ENCODE measurements around the gene CCDC12. TPM values are rescaled to one million over a fixed set of nuclear protein-coding genes. Genes with fewer than 3 reads are reported as not detected.
A peak's percentile ranks its signal among the peaks of the same experiment; 100 is the strongest.

Gene CCDC12
- total RNA-seq, 1 donor from 2014 or later, result 66.2 TPM

DNA sequence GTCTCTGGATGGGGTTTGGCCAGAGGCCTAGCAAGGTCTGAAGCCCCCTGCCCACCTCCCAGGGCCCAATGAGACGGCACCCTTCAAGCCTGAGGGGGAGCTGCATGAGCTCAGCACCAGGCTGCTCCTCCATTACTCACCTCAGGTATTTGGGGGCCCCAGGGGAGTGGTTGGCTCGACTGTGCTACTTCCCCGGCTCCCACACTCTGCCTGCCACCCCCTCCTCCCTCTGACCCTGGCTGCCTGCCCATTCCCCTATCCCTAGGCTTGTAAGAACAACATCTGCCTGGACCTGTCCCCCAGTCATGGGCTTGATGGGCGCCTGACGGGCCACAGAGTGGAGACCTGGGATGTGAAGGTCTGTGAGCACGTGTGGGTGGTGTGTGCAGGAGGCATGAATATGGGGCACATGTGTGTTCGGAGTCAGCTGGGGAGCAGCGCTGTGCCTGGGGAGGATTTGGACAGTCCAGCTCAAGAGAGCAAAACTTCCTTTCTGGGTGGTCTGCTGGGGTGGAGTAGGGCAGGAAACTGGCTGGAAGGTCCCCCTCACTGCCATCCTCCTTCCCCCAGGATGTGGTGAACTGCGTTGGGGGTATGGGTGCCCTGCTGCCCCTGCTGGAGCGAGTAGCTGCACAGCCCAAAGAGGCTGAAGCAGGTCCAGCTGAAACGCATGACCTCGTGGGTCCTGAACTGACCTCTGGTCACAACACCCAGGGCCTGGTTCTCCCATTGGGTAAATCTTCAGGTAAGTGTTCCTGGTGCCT lies 20.3 kb upstream of the CCDC12 start:
- Mint-ChIP-seq H3K9me3 (no peaks in the 10 kb centered on the region), H3K36me3 (ENCODE audit: low read depth) (peaks cover 39% of the 10 kb centered on the region), H3K27me3 (no peaks in the 10 kb centered on the region), H3K4me1 (peaks cover 10% of the 10 kb centered on the region), H3K4me3 (no peak overlapping the region), H3K27ac (no peak overlapping the region)
- intact Hi-C loops (cut with micrococcal nuclease), result loop anchor here (5.0 kb wide), 1 partner anchor 130 kb away; no protein-coding TSS in a partner anchor
- DNase-seq, result no peak

DNA sequence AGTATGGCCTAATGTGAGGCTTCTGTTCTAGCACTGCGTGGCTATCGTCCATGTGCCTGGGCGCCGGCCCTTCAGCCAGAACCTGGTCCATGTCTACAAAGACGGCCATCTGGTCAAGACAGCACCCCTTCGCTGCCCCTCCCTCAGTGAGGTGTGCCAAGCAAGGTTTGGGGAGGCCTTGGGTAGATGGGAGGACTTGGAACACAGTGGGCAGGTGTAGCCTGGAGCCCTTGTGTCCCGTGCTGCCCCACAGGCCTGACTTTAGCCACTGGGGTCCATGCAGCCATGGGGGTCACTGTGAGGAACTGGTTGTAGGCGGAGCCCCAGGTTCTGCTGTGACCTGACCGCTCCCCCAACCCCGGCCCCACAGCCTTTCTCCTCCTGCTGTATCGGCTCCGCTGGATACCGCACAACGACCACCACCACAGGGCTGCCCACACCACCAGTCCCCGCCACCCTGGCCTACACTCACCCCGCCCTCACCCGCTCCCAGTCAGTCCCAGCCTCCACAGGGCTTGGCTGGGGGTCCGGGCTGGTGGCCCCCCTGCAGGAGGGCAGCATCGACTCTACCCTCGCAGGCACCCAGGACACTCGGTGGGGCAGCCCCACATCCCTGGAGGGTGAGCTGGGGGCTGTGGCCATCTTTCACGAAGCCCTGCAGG lies 19.5 kb upstream of the CCDC12 start:
- Mint-ChIP-seq H3K27me3 (no peaks in the 10 kb centered on the region), H3K4me1 (peaks cover 10% of the 10 kb centered on the region), H3K36me3 (ENCODE audit: low read depth) (peaks cover 39% of the 10 kb centered on the region), H3K4me3 (no peak overlapping the region), H3K27ac (no peak overlapping the region), H3K9me3 (no peaks in the 10 kb centered on the region)
- no peak for DNase-seq
- intact Hi-C loops (cut with micrococcal nuclease), result loop anchor here (5.0 kb wide), 1 partner anchor 129 kb away; no protein-coding TSS in a partner anchor

DNA sequence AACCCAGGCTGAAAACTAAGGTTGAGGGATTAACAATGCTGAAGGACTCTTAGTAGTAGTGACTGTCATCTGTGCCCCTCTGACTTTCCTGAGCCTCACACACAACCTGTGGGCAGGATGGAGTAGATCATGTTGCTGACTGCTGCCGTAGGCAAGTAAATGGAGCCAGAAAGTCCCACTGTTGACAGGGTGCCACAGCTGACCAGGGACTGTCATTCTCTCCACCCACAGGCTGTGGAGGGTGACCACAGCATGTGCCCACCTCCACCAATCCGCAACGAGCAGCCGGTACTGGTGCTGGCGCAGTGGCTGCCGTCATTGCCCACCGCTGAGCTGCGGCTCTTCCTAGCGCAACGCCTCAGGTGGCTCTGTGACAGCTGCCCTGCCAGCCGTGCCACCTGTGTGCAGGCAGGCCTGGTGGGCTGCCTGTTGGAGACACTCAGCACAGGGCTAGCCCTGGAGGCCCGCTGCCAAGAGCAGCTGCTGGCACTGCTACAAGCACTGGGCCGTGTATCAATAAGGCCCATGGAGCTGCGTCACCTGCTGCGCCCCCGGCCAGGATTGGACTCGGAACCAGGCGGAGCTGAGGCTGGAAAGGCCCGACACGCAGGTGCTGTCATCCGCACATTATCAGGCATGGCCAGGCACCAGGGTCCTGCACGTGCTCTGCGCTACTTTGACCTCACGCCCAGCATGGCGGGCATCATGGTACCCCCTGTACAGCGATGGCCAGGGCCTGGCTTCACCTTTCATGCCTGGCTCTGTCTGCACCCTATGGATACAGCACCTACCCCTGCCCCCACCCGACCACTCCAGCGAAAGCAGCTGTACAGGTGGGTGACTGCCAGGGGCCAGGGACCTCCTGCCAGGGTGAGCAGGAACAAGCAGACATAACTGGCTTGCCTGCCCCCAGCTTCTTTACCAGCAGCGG lies 18.5 kb upstream of the CCDC12 start:
- H3K27ac Mint-ChIP-seq, result no peak overlapping the region
- peaks cover 39% of the 10 kb centered on the region for H3K36me3 Mint-ChIP-seq (ENCODE audit: low read depth)
- DNase-seq, result no peak
- peaks cover 11% of the 10 kb centered on the region for H3K4me1 Mint-ChIP-seq
- no peaks in the 10 kb centered on the region for H3K9me3 Mint-ChIP-seq
- intact Hi-C loops (cut with micrococcal nuclease), result loop anchor here (5.0 kb wide), 1 partner anchor 128 kb away; no protein-coding TSS in a partner anchor
- no peaks in the 10 kb centered on the region for H3K27me3 Mint-ChIP-seq
- H3K4me3 Mint-ChIP-seq, result no peak overlapping the region

DNA sequence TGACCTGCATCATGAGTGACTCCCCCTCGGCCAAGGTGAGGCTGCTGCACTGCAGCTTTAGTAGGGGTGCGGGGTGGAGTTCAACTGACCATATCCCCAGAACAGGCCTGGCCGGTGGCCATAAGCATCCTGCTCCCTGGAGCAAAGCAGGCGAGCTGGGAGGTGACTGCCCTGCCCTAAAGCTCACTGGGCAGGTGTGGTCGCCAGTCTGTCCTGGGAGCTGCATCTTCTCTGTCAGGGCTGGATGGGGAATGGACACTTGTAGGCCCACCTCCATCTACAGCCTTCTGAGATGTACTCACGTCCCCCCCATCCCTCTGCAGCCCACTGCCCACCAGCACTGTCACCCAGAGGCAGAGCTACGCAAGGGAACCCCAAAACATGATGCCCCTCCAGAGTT lies 17.4 kb upstream of the CCDC12 start:
- no peak overlapping the region for H3K27ac Mint-ChIP-seq
- H3K36me3 Mint-ChIP-seq (ENCODE audit: low read depth), result peaks cover 45% of the 10 kb centered on the region
- intact Hi-C loops (cut with micrococcal nuclease), result no loop called here
- H3K4me1 Mint-ChIP-seq, result peaks cover 18% of the 10 kb centered on the region
- H3K9me3 Mint-ChIP-seq, result no peaks in the 10 kb centered on the region
- no peak overlapping the region for H3K4me3 Mint-ChIP-seq
- no peaks in the 10 kb centered on the region for H3K27me3 Mint-ChIP-seq
- DNase-seq, result no peak

DNA sequence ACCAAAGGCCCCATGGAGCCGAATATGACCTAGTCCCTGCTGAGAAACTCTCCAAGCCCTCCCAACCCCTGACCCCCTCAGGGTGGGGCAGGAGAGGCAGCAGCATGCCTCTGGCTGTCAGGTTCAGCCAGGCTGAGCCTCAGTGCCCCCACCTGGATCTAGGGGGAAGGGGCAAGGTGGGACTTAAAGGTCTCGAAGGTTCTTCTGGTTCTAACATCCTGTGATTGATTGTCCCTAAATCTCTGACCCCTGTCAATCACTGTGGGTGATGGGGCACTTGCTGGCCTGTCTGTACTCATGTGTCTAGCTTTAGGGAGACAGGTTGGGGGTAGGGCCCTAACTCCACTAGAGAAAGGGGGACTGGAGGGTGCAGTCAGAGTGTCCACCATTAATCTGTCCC lies 16.7 kb upstream of the CCDC12 start:
- DNase-seq, result no peak
- no peak overlapping the region for H3K4me3 Mint-ChIP-seq
- peaks cover 23% of the 10 kb centered on the region for H3K4me1 Mint-ChIP-seq
- peak overlapping the region; percentile 48 for H3K27ac Mint-ChIP-seq
- H3K9me3 Mint-ChIP-seq, result no peaks in the 10 kb centered on the region
- intact Hi-C loops (cut with micrococcal nuclease), result no loop called here
- H3K36me3 Mint-ChIP-seq (ENCODE audit: low read depth), result peaks cover 45% of the 10 kb centered on the region
- no peaks in the 10 kb centered on the region for H3K27me3 Mint-ChIP-seq

DNA sequence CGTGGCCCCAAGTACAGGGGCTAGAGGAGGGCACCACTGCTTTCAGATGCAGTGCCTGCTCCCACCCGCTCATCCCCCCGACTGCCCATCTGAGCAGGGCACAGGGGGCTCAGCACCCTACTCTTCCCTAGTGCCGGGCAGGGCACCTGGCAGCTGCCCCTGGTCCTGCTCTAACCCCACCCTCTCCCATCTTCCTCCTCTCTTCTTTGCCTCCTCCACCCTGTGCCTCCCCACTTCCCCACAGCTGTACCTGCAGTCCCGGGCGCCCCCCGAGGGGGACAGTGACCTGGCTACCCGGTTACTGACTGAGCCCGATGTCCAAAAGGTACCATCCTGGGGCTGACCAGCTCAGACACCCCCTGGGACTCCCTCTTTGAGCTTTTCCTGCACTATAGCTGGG lies 15.7 kb upstream of the CCDC12 start:
- Mint-ChIP-seq H3K27me3 (no peaks in the 10 kb centered on the region), H3K4me1 (peaks cover 32% of the 10 kb centered on the region), H3K4me3 (no peak overlapping the region), H3K27ac (peak overlapping the region; percentile 20), H3K36me3 (ENCODE audit: low read depth) (peaks cover 41% of the 10 kb centered on the region), H3K9me3 (no peaks in the 10 kb centered on the region)
- DNase-seq, result no peak
- intact Hi-C loops (cut with micrococcal nuclease), result no loop called here

DNA sequence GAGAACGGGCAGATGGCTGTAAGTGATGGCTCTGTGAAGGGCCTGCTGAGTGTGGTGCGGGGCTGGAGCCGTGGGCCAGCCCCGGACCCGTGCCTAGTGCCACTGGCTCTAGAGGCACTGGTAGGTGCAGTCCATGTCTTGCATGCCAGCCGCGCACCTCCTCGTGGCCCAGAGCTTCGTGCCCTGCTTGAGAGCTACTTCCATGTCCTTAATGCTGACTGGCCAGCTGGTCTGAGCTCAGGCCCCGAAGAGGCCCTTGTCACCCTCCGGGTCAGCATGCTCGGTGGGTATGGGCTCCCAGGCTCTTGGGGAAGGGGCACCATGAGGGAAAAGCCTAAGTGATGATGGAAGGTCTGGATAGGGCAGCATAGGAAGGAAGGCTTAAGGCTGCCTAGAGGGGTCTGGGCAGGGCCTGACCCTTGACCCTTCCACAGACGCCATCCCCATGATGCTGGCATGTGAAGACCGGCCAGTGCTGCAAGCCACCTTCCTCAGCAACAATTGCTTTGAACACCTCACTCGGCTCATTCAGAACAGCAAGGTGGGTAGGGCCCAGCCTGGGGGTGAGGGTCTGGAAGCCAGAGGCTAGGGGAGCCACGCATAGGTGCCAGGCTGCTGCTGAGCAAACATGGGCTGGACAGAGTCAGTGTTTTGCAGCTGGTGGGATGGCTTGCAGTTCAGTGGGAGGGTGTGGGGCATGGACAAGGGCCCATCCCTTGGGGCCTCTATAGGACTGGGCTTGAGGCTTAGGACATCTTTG lies 15.0 kb upstream of the CCDC12 start:
- H3K27ac Mint-ChIP-seq, result peak overlapping the region; percentile 24
- H3K4me1 Mint-ChIP-seq, result peaks cover 39% of the 10 kb centered on the region
- no peak for DNase-seq
- peaks cover 36% of the 10 kb centered on the region for H3K36me3 Mint-ChIP-seq (ENCODE audit: low read depth)
- no peaks in the 10 kb centered on the region for H3K27me3 Mint-ChIP-seq
- intact Hi-C loops (cut with micrococcal nuclease), result no loop called here
- no peaks in the 10 kb centered on the region for H3K9me3 Mint-ChIP-seq
- no peak overlapping the region for H3K4me3 Mint-ChIP-seq

- Mint-ChIP-seq H3K4me1 (peaks cover 46% of the 10 kb centered on the region), H3K27me3 (no peaks in the 10 kb centered on the region), H3K4me3 (no peak overlapping the region), H3K9me3 (no peaks in the 10 kb centered on the region), H3K36me3 (ENCODE audit: low read depth) (peaks cover 36% of the 10 kb centered on the region), H3K27ac (peak overlapping the region; percentile 62)
- no peak for DNase-seq
- intact Hi-C loops (cut with micrococcal nuclease), result no loop called here
Measured at GRCh38 chr3:46990573-46991374, 14.2 kb upstream of the CCDC12 start.

DNA sequence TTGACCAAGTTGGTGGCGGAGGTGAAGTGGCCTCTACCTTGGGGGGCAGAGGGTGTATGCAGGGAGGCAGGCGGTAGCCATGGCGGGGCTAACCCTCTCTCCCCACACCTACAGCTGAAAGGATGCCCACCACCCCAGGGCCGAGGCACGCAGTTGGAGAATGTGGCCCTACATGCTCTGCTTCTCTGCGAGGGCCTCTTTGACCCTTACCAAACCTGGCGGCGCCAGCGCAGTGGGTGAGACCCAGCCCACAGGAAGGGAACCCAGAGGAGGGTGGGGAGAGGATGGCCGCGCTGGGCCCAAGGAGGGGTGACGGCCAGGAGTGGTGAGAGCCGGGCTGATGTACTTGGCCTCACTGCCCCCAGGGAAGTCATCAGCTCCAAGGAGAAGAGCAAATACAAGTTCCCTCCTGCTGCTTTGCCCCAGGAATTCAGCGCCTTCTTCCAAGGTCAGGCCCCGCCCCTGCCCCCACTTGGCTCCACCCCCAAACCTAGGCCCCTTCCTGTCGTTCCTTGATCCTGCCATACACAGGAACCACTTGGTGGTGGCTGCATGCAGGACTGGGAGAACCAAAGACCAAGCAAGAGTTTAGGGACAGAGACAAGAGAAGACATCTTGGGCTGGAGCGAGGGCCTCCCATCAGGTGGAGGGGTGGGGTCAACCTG lies 12.7 kb upstream of the CCDC12 start:
- Mint-ChIP-seq H3K9me3 (no peaks in the 10 kb centered on the region), H3K36me3 (ENCODE audit: low read depth) (peaks cover 32% of the 10 kb centered on the region), H3K4me1 (peaks cover 58% of the 10 kb centered on the region), H3K27ac (peak overlapping the region; percentile 97), H3K27me3 (no peaks in the 10 kb centered on the region), H3K4me3 (peak overlapping the region; percentile 89)
- intact Hi-C loops (cut with micrococcal nuclease), result no loop called here
- no peak for DNase-seq

DNA sequence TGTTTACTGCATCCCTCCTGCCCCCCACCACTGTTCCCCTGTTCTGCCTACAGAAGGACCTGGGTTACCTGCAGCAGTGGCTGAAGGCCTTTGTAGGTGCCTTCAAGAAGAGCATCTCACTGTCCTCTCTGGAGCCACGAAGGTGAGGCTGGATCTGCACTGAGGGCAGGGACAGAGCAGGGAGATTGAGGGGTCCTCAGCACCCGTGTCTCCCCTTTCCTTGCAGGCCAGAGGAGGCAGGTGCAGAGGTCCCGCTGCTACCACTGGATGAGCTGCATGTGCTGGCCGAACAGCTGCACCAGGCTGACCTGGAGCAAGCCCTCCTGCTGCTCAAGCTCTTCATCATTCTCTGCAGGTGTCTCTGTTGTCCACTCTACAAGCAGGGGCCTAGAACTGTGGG lies 12.1 kb upstream of the CCDC12 start:
- Mint-ChIP-seq H3K36me3 (ENCODE audit: low read depth) (peaks cover 30% of the 10 kb centered on the region), H3K27ac (peak overlapping the region; percentile 97), H3K27me3 (no peaks in the 10 kb centered on the region), H3K4me3 (peak overlapping the region; percentile 89), H3K9me3 (no peaks in the 10 kb centered on the region), H3K4me1 (peaks cover 59% of the 10 kb centered on the region)
- intact Hi-C loops (cut with micrococcal nuclease), result no loop called here
- no peak for DNase-seq

- intact Hi-C loops (cut with micrococcal nuclease), result loop anchor here (1.0 kb wide), 1 partner anchor 9 kb away; the partner anchor contains the start of gene NBEAL2
- Mint-ChIP-seq H3K4me1 (peaks cover 62% of the 10 kb centered on the region), H3K4me3 (peak overlapping the region; percentile 89), H3K36me3 (ENCODE audit: low read depth) (peaks cover 30% of the 10 kb centered on the region), H3K9me3 (no peaks in the 10 kb centered on the region), H3K27ac (peak overlapping the region; percentile 97), H3K27me3 (no peaks in the 10 kb centered on the region)
- peak; percentile 97 for DNase-seq
Measured at GRCh38 chr3:46987743-46988401, 11.3 kb upstream of the CCDC12 start.

- H3K27ac Mint-ChIP-seq, result peak overlapping the region; percentile 97
- H3K36me3 Mint-ChIP-seq (ENCODE audit: low read depth), result peaks cover 27% of the 10 kb centered on the region
- intact Hi-C loops (cut with micrococcal nuclease), result loop anchor here (1.0 kb wide), 1 partner anchor 8 kb away; the partner anchor contains the start of gene NBEAL2
- H3K4me1 Mint-ChIP-seq, result peaks cover 67% of the 10 kb centered on the region
- H3K27me3 Mint-ChIP-seq, result no peaks in the 10 kb centered on the region
- H3K9me3 Mint-ChIP-seq, result no peaks in the 10 kb centered on the region
- H3K4me3 Mint-ChIP-seq, result peak overlapping the region; percentile 89
- DNase-seq, result no peak
Measured at GRCh38 chr3:46987319-46987742, 10.8 kb upstream of the CCDC12 start.
